Parathyroid adenoma (tissue), 2 donors: ENCODE measurements around the gene CAMTA1.

Experiments
- H2AFZ ChIP-seq: fragments of 300-600 bp; sonication (generic); one replicate; pipeline ENCODE4 v1.7.0; 2017; ENCODE audit warnings: antibody characterized with exemption, mild to moderate bottlenecking
- H3K27ac ChIP-seq: fragments of 300-600 bp; sonication (generic); one replicate; pipeline ENCODE4 v1.7.0; 2017
- H3K27me3 ChIP-seq: fragments of 300-600 bp; sonication (generic); one replicate; pipeline ENCODE4 v1.7.0; 2017; ENCODE audit warnings: low read length; ENCODE audit not compliant: control insufficient read depth, insufficient read depth
- H3K36me3 ChIP-seq: fragments of 300-600 bp; sonication (generic); one replicate; pipeline ENCODE4 v1.7.0; 2017; ENCODE audit warnings: low read length; ENCODE audit not compliant: control insufficient read depth, insufficient read depth
- H3K4me1 ChIP-seq: fragments of 300-600 bp; sonication (generic); one replicate; pipeline ENCODE4 v1.7.0; 2017; ENCODE audit warnings: control low read depth
- H3K4me2 ChIP-seq: fragments of 300-600 bp; sonication (generic); one replicate; pipeline ENCODE4 v1.7.0; 2017; ENCODE audit warnings: low read length
- H3K4me3 ChIP-seq: fragments of 300-600 bp; sonication (generic); one replicate; pipeline ENCODE4 v1.7.0; 2017; ENCODE audit warnings: low read depth, low read length
- H3K79me2 ChIP-seq: fragments of 300-600 bp; sonication (generic); one replicate; pipeline ENCODE4 v1.7.0; 2017; ENCODE audit warnings: control low read depth
- H3K9ac ChIP-seq: fragments of 300-600 bp; sonication (generic); one replicate; pipeline ENCODE4 v1.7.0; 2017; ENCODE audit warnings: mild to moderate bottlenecking
- H3K9me3 ChIP-seq: fragments of 300-600 bp; sonication (generic); one replicate; pipeline ENCODE4 v1.7.0; 2017; ENCODE audit warnings: low read length; ENCODE audit not compliant: control insufficient read depth
- TF ChIP-seq, protein P1 (sequence below): fragments of 300-600 bp; sonication (generic); IDR thresholded peaks from one replicate; pipeline ENCODE4 v1.7.0; 2017; ENCODE audit warnings: antibody characterized with exemption, mild to moderate bottlenecking
- donor health status: primary hyperparathyroidism.

Gene CAMTA1

DNA sequence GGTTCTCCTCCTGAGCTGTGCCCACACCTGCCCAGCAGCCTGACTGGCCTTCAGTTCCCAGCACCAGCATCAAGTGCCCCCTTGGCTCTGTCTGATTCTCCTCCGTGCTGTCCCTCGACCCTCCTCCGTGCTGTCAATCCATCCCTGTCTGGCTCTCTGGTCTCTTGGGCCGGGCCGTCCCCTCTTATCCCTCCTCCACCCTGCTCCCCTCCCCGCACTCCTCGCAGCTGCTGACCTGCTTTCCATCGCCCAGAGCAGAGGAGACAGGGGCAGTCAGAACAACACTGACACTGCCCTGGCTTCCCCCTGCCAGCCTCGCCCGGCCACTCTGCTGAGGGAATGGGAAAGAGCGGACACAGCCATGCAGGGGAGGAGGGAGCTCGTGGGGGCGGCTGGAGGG lies 267.4 kb downstream of the CAMTA1 start:
- Histone ChIP-seq H3K27me3 (no peaks in the 10 kb centered on the region), H3K9me3 (no peaks in the 10 kb centered on the region), H3K79me2 (no peaks in the 10 kb centered on the region), H3K36me3 (no peaks in the 10 kb centered on the region), H3K9ac (no peak overlapping the region), H3K4me2 (no peak overlapping the region), H2AFZ (no peak overlapping the region), H3K4me1 (no peaks in the 10 kb centered on the region), H3K4me3 (no peak overlapping the region), H3K27ac (no peak overlapping the region)
- TF ChIP-seq, protein P1, sequence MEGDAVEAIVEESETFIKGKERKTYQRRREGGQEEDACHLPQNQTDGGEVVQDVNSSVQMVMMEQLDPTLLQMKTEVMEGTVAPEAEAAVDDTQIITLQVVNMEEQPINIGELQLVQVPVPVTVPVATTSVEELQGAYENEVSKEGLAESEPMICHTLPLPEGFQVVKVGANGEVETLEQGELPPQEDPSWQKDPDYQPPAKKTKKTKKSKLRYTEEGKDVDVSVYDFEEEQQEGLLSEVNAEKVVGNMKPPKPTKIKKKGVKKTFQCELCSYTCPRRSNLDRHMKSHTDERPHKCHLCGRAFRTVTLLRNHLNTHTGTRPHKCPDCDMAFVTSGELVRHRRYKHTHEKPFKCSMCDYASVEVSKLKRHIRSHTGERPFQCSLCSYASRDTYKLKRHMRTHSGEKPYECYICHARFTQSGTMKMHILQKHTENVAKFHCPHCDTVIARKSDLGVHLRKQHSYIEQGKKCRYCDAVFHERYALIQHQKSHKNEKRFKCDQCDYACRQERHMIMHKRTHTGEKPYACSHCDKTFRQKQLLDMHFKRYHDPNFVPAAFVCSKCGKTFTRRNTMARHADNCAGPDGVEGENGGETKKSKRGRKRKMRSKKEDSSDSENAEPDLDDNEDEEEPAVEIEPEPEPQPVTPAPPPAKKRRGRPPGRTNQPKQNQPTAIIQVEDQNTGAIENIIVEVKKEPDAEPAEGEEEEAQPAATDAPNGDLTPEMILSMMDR, result no peak

DNA sequence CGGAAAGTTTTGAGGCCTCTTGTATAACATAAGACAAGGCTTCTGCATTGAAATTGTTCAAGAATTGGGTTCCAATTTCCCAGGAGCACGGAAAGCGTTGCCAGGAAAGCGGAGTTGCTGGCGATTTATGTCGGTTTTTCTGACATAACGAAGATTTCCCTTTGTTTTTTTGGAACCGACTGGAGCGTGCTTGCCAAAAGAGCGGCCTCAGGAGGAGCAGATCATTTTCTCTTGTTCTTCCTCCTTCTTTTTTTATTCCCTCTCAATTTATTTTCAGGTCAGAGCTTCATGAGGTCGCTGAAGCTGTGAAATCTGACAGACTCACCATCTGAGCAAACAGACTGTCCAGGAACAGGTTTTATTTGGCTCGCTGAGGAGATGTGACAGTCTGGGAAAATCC lies 275.5 kb downstream of the CAMTA1 start:
- no peaks in the 10 kb centered on the region for H3K4me1 ChIP-seq
- no peak overlapping the region for H2AFZ ChIP-seq
- no peak overlapping the region for H3K9ac ChIP-seq
- H3K27ac ChIP-seq, result no peak overlapping the region
- H3K27me3 ChIP-seq, result no peaks in the 10 kb centered on the region
- TF ChIP-seq, protein P1, result no peak
- no peak overlapping the region for H3K4me3 ChIP-seq
- no peaks in the 10 kb centered on the region for H3K9me3 ChIP-seq
- no peak overlapping the region for H3K4me2 ChIP-seq
- no peaks in the 10 kb centered on the region for H3K79me2 ChIP-seq
- no peaks in the 10 kb centered on the region for H3K36me3 ChIP-seq

DNA sequence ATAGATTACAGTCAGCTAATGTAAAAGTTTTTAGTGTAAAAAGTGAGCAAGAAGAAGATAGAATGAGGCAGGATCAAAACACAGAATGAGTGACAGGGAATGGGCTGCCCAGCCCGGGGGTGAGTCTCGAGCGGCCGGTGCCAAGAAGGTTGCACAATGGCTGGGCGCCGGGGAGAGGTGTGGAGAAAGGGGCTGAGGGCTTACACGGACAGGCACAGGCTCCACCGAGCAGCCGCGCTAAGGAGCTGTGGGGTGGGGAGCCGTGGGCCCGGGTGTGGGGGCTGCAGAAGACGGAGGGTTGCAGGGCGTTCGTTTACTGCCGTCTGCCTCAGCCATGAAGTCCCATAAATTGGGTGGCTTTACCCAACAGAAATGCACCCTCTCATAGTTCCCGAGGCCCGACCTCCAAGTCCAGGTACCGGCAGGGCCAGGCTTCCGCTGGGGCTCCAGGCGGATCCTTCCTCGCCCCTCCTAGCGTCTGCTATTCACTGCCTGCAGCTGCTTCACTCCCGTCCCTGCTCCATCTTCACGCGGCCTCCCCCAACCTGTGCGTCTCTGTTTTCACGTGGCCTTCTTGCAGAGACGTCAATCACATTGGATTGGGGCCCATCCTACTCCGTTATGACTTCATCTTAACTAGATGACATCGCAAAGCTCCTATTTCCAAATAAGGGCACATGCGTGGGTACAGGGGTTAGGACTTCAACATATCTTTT lies 277.2 kb downstream of the CAMTA1 start:
- H3K79me2 ChIP-seq, result no peaks in the 10 kb centered on the region
- TF ChIP-seq, protein P1, result no peak
- no peak overlapping the region for H3K27ac ChIP-seq
- no peak overlapping the region for H2AFZ ChIP-seq
- no peak overlapping the region for H3K4me3 ChIP-seq
- no peaks in the 10 kb centered on the region for H3K9me3 ChIP-seq
- no peaks in the 10 kb centered on the region for H3K27me3 ChIP-seq
- H3K36me3 ChIP-seq, result no peaks in the 10 kb centered on the region
- H3K9ac ChIP-seq, result no peak overlapping the region
- H3K4me1 ChIP-seq, result no peaks in the 10 kb centered on the region
- no peak overlapping the region for H3K4me2 ChIP-seq

DNA sequence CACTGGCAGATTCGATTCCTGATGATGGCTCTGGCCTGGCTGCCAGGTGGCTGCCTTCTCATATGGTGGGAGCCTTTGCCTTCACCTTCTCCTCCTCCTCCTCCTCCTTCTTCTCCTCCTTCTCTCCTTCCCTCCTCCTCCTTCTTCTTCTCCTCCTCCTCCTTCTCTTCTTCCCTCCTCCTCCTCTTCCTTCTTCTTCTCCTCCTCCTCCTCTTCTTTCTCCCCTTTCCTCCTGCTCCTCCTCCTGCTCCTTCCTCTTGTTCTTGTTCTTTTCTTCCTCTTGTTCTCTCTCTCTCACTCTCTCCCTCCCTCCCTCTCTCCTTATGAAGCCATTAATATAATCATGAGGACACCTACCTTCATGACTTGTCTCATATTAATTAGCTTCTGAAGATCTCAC lies 278.7 kb downstream of the CAMTA1 start:
- Histone ChIP-seq H3K79me2 (no peaks in the 10 kb centered on the region), H3K4me3 (no peak overlapping the region), H3K9me3 (no peaks in the 10 kb centered on the region), H2AFZ (no peak overlapping the region), H3K4me2 (no peak overlapping the region), H3K27me3 (no peaks in the 10 kb centered on the region), H3K9ac (no peak overlapping the region), H3K4me1 (no peaks in the 10 kb centered on the region), H3K36me3 (no peaks in the 10 kb centered on the region), H3K27ac (no peak overlapping the region)
- TF ChIP-seq, protein P1, result no peak

DNA sequence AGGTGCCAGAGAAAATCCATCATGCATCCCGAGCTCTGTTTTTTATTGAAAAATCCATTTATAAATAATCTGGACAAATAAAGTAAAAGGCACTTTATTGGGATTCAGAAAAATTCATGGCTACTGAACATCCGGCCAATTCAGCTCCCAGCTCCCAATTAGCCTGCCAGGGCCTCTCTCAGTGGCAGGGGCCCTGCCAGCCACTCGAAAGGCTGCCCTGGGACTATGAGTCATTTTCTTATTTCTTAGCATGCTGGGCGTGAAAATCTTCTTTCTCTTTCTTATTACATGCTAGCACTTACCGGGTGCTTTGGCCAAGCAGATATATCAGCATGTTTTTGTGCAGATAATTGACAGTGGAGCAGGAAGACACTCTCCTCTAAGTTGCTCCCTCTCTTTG lies 283.3 kb downstream of the CAMTA1 start:
- Histone ChIP-seq H3K4me3 (no peak overlapping the region), H3K36me3 (no peaks in the 10 kb centered on the region), H3K4me1 (no peaks in the 10 kb centered on the region), H2AFZ (no peak overlapping the region), H3K79me2 (no peaks in the 10 kb centered on the region), H3K27ac (no peak overlapping the region), H3K9ac (no peak overlapping the region), H3K9me3 (no peaks in the 10 kb centered on the region), H3K27me3 (no peaks in the 10 kb centered on the region), H3K4me2 (no peak overlapping the region)
- TF ChIP-seq, protein P1, result no peak
